Stimulated activated CD4-positive, alpha-beta T cell treated with anti-CD3 and anti-CD28 coated beads, Interleukin-12 subunit alpha, Interleukin-12 subunit beta, amount 100 ng/mL, for 24 hours (primary cell): ENCODE measurements around the gene DNAJB11.
"Not testable (repeated sequence)": the region's sequence is repeated elsewhere in the genome, so short reads cannot be mapped to it uniquely, and the experiment has no call there.

Experiments used
- DNase-seq, 2 experiments: peaks; one replicate each; pipeline ENCODE4 v3.0.0-alpha.2; 2020; ENCODE audit warnings: low read depth in 2 of 2

The DNAJB11 gene

GRCh38 chr3:186570096-186570940, at the start of gene DNAJB11:
DNAJB11 (plus strand) TSS chr3:186570720; CDS start chr3:186570898, 178 bp downstream.
- DNase-seq = peak; percentile 97 to 98

- no peak for DNase-seq
These were observed 49.3 kb upstream of the DNAJB11 start for GRCh38 chr3:186520957-186521842.

GRCh38 chr3:186523022-186523421, 47.5 kb upstream of the DNAJB11 start:
- DNase-seq = no peak

- no peak for DNase-seq
These were observed 47.1 kb upstream of the DNAJB11 start for GRCh38 chr3:186523434-186523833.

- DNase-seq = no peak
These were observed 45.9 kb upstream of the DNAJB11 start for GRCh38 chr3:186524616-186525015.

- DNase-seq = no peak
These were observed 44.9 kb upstream of the DNAJB11 start for GRCh38 chr3:186525369-186526255.

- DNase-seq = no peak
These were observed 44.3 kb upstream of the DNAJB11 start for GRCh38 chr3:186526256-186526606.

GRCh38 chr3:186529201-186529999, 41.1 kb upstream of the DNAJB11 start:
- DNase-seq = no peak

- DNase-seq = no peak
These were observed 40.1 kb upstream of the DNAJB11 start for GRCh38 chr3:186530415-186530814.

- not testable (repeated sequence) for DNase-seq
These were observed 38.8 kb upstream of the DNAJB11 start for GRCh38 chr3:186531694-186532093.

- DNase-seq = no peak
These were observed 37.9 kb upstream of the DNAJB11 start for GRCh38 chr3:186532598-186533072.

- peak; percentile 25 to 39 for DNase-seq
These were observed 36.3 kb upstream of the DNAJB11 start for GRCh38 chr3:186534113-186534669.

GRCh38 chr3:186536883-186537844, 33.4 kb upstream of the DNAJB11 start:
- no peak for DNase-seq

- DNase-seq = no peak
These were observed 31.7 kb upstream of the DNAJB11 start for GRCh38 chr3:186538779-186539178.

GRCh38 chr3:186540221-186540834, 30.2 kb upstream of the DNAJB11 start:
- DNase-seq = peak; percentile 71 to 79

- no peak for DNase-seq
These were observed 29.7 kb upstream of the DNAJB11 start for GRCh38 chr3:186540835-186541226.

- no peak for DNase-seq
These were observed 26.2 kb upstream of the DNAJB11 start, which contains the start of gene CRYGS for GRCh38 chr3:186544281-186544680. CRYGS (minus strand) TSS chr3:186544380; CDS start chr3:186544326, 54 bp downstream.

GRCh38 chr3:186549497-186549896, 21.0 kb upstream of the DNAJB11 start:
- no peak for DNase-seq

- no peak for DNase-seq
These were observed 19.1 kb upstream of the DNAJB11 start for GRCh38 chr3:186551387-186551786.
